Body of pancreas (tissue), 4 donors: Measurements from ENCODE around the gene TOGARAM1. TPM values are rescaled to one million over a fixed set of nuclear protein-coding genes. Genes with fewer than 3 reads are reported as not detected.

Source experiments
- ATAC-seq: fragments of 150-250 bp; one replicate; pipeline ENCODE4 v1.9.1; 2016
- DNase-seq, 4 donors: peaks; one replicate each; pipeline ENCODE4 v3.0.0-alpha.2; 2019
- H3K27ac ChIP-seq, 4 donors: fragments of 200-600 bp; sonication (generic); 1 replicate in 3 of 4; 2 replicates in 1 of 4; pipeline versions ENCODE4 v1.5.1 to v1.6.1; 2016 to 2019; ENCODE audit warnings: mild to moderate bottlenecking in 1 of 4, mixed read lengths in 1 of 4, moderate library complexity in 1 of 4
- H3K27me3 ChIP-seq, 2 donors: fragments of 200-600 bp; sonication (generic); one replicate each; pipeline ENCODE4 v1.6.0; 2016; ENCODE audit warnings: mild to moderate bottlenecking in 1 of 2
- H3K36me3 ChIP-seq, 2 donors: fragments of 200-600 bp; sonication (generic); replicated peaks in 1 of 2; 2 replicates each; pipeline ENCODE4 v1.5.1; 2016; ENCODE audit warnings: low read depth in 2 of 2; ENCODE audit not compliant: insufficient read depth in 1 of 2
- H3K4me1 ChIP-seq: fragments of 200-600 bp; sonication (generic); one replicate; pipeline ENCODE4 v1.6.0; 2016
- H3K4me3 ChIP-seq, 2 donors: fragments of 200-600 bp; sonication (generic); 1 replicate in 1 of 2; 2 replicates in 1 of 2; pipeline ENCODE4 v1.5.1; 2016 to 2019
- H3K9me3 ChIP-seq, 3 donors: fragments of 200-600 bp; sonication (generic); 1 replicate in 2 of 3; 2 replicates in 1 of 3; pipeline ENCODE4 v1.5.1; 2016
- POLR2A ChIP-seq, 3 donors: fragments of 450-650 bp; IDR thresholded peaks; one replicate each; pipeline ENCODE4 v1.6.1; 2016; ENCODE audit warnings: antibody characterized with exemption in 3 of 3, mild to moderate bottlenecking in 2 of 3
- WGBS, 2 donors: methylation state at CpG; one replicate each; pipeline ENCODE4 v1.1.5; 2017; 5-methylcytosine and 5-hydroxymethylcytosine counted together
- intact Hi-C: fragments of 100-400 bp; cut with DNase I; formaldehyde crosslinking; loops from one replicate; pipeline ENCODE4 v1.15.1; 2023
- total RNA-seq, 2 donors: library from RNA; depleted of rRNA; stranded (reverse); fragments of >200 nt; gene quantifications; one replicate each; pipeline ENCODE4 v1.1.0, GENCODE V29; 2016
- TF ChIP-seq, protein P1 (sequence below), 7 experiments: fragments of 450-650 bp in 4 of 7; fragments of 200-600 bp in 3 of 7; sonication (generic) in 3 of 7; IDR thresholded peaks; one replicate each; pipeline ENCODE4 v1.5.1; 2016 to 2019; ENCODE audit warnings: antibody characterized with exemption in 7 of 7

Gene TOGARAM1
- 10 to 100 TPM; 23.6 to 38.6 TPM for total RNA-seq

DNA sequence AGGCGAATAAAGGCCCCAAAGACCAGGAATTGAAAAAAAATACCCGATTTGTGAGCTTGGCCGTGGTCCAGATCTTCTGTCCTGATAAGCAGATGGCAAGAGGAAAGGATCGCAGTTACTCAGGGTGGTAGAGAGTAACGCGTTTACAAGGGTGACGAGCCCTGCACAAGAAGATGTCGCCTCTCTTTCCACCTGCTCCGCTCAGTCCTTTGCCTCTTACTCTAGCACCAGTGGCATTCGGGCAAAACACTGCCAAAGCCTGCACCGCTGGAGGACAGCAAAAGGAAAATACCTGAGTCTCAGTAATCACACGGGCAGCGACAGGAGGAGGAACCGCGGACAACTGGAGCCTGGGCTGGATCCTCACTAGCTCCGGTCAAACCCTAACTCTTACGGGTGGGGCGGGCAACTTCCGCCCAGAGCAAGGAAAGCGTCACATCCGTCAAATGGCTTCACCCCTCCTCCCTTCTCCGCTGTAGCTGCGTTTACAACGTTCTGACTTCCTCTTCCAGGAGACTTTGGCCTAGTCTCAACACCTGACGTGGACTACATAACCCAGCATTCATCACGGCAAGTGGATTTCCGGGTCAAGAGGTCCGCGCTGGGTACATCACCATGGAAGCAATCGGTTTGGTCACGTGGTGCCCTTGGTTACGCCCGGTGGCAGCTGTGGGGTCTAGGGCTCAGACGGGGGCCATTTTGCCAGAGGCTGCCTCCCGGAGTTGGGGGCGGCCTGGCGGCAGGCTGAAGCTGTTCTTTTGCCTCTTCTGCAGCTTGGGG lies at the start of gene TOGARAM1, which contains the start of gene KLHL28:
TSS of gene TOGARAM1 (plus strand) at position 637 of the 780 bp plus-strand sequence. CDS start 232 bp downstream, outside the sequence.
TSS of gene KLHL28 (minus strand) at position 394 of the 780 bp plus-strand sequence. CDS start 16,019 bp downstream, outside the sequence.
- peak; percentile 97 for ATAC-seq
- intact Hi-C loops = no loop called here

DNA sequence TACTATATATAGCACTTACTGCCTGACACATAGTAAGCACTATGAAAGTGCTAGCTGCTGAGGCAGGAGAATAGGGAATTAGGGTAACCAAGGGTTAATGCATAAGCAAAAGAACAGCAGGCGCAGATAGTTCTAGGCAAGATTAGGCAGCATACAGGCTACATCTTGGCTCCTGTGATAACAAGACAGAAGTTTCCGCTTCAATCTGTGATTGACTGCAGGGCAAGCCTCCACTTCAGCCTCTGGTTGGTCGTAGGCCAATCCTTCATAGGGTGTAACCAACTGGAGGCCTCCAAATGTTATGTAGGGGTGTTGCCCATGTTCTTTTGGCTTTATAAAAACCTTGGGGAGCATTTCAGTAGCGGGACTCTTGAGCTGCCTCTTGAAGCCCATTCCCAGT lies 47.1 kb upstream of the TOGARAM1 start:
- no peak overlapping the region for H3K4me3 ChIP-seq
- no peak overlapping the region for H3K27ac ChIP-seq
- DNase-seq = no peak
- H3K27me3 ChIP-seq = peaks cover 0 to 8% of the 10 kb centered on the region in 2 donors
- TF ChIP-seq POLR2A (IDR thresholded peaks at IDR 0.05) = no peak
- TF ChIP-seq, protein P1, sequence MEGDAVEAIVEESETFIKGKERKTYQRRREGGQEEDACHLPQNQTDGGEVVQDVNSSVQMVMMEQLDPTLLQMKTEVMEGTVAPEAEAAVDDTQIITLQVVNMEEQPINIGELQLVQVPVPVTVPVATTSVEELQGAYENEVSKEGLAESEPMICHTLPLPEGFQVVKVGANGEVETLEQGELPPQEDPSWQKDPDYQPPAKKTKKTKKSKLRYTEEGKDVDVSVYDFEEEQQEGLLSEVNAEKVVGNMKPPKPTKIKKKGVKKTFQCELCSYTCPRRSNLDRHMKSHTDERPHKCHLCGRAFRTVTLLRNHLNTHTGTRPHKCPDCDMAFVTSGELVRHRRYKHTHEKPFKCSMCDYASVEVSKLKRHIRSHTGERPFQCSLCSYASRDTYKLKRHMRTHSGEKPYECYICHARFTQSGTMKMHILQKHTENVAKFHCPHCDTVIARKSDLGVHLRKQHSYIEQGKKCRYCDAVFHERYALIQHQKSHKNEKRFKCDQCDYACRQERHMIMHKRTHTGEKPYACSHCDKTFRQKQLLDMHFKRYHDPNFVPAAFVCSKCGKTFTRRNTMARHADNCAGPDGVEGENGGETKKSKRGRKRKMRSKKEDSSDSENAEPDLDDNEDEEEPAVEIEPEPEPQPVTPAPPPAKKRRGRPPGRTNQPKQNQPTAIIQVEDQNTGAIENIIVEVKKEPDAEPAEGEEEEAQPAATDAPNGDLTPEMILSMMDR (IDR thresholded peaks at IDR 0.05) = no peak
- no peak for ATAC-seq
- intact Hi-C loops = loop anchor here (5.0 kb wide), 1 partner anchor 352 kb away; no protein-coding TSS in a partner anchor
- no peaks in the 10 kb centered on the region for H3K9me3 ChIP-seq
- H3K4me1 ChIP-seq = peaks cover 9% of the 10 kb centered on the region
- WGBS, 2 donors = 36 to 38% methylated on average over 4 of the region's 4 CpGs
- H3K36me3 ChIP-seq = no peaks in the 10 kb centered on the region

More for the DNA sequence above, at the start of gene TOGARAM1, which contains the start of gene KLHL28:
- Histone ChIP-seq H3K4me1 (peaks cover 35% of the 10 kb centered on the region), H3K36me3 (no peaks in the 10 kb centered on the region), H3K27ac (peak within 1 kb of the TSS; percentile 75 to 95 (median 87)), H3K4me3 (peak within 1 kb of the TSS; percentile 39 to 73), H3K9me3 (no peaks in the 10 kb centered on the region), H3K27me3 (no peaks in the 10 kb centered on the region)
- TF ChIP-seq POLR2A (IDR thresholded peaks at IDR 0.05) = peak; percentile 69 to 94 (median 93)
- TF ChIP-seq, protein P1 (IDR thresholded peaks at IDR 0.05) = peak in 1 of 7 experiments; percentile 8
- WGBS, 2 donors = 1% methylated on average over 19 to 37 of the region's 37 CpGs
- peak; percentile 97 to 100 (median 98) for DNase-seq

DNA sequence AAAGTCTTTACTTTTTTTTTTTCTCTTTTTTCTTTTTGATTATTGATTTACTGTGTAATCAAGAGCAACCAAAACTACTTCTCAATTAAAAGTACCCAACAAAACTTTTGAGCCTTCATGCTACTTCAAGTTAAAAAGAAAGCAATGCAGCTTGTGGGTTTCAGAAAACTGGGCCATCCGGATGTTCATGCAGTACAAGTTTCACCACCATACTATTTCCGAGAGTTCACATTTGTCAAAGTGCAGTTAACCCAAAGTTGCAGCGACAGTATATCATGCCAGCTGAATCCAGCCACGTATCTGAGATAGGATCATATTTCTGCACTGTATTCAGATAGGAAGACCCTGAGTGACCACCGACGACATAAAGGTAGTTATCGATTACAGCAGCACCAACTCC lies 33.2 kb upstream of the TOGARAM1 start:
- Histone ChIP-seq H3K9me3 (no peaks in the 10 kb centered on the region), H3K4me1 (no peaks in the 10 kb centered on the region), H3K27me3 (no peaks in the 10 kb centered on the region), H3K27ac (no peak overlapping the region), H3K4me3 (no peak overlapping the region), H3K36me3 (no peaks in the 10 kb centered on the region)
- intact Hi-C loops = no loop called here
- DNase-seq (no peak), ATAC-seq (no peak)
- TF ChIP-seq, protein P1 (IDR thresholded peaks at IDR 0.05) = no peak
- TF ChIP-seq POLR2A (IDR thresholded peaks at IDR 0.05) = no peak
- WGBS, 2 donors = 80 to 83% methylated on average over 7 of the region's 7 CpGs

- no peak overlapping the region for H3K4me3 ChIP-seq
- no peaks in the 10 kb centered on the region for H3K4me1 ChIP-seq
- 84% methylated on average over 2 of the region's 2 CpGs for WGBS, 2 donors
- no peak overlapping the region for H3K27ac ChIP-seq
- intact Hi-C loops = no loop called here
- TF ChIP-seq, protein P1 (IDR thresholded peaks at IDR 0.05) = no peak
- no peak for TF ChIP-seq POLR2A (IDR thresholded peaks at IDR 0.05)
- H3K27me3 ChIP-seq = no peaks in the 10 kb centered on the region
- H3K9me3 ChIP-seq = no peaks in the 10 kb centered on the region
- H3K36me3 ChIP-seq = no peaks in the 10 kb centered on the region
- ATAC-seq (no peak), DNase-seq (no peak)
These were observed 26.8 kb upstream of the TOGARAM1 start for GRCh38 chr14:44935155-44935554.
